ENCODE data around the gene MT1G.

DNA sequence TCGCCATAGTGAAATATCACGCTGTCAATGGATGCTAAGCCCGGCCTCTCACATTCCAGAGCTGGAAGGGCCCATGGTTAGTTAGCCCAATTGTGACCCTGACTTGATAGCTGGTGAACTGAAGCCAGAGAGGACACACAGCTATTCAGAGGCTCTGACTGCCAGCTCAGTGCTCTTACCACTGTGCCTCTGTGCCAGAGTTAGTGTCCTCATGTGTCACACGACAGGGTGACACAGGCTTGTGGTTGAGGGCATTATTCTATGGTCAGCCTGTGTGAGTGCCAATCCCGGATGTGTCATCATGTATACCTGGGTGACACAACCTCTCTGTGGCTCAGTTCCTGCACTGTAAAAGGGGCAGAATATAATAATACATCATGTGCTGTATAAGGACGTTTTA lies 12.0 kb upstream of the MT1G start:
- TF ChIP-seq, protein P1, sequence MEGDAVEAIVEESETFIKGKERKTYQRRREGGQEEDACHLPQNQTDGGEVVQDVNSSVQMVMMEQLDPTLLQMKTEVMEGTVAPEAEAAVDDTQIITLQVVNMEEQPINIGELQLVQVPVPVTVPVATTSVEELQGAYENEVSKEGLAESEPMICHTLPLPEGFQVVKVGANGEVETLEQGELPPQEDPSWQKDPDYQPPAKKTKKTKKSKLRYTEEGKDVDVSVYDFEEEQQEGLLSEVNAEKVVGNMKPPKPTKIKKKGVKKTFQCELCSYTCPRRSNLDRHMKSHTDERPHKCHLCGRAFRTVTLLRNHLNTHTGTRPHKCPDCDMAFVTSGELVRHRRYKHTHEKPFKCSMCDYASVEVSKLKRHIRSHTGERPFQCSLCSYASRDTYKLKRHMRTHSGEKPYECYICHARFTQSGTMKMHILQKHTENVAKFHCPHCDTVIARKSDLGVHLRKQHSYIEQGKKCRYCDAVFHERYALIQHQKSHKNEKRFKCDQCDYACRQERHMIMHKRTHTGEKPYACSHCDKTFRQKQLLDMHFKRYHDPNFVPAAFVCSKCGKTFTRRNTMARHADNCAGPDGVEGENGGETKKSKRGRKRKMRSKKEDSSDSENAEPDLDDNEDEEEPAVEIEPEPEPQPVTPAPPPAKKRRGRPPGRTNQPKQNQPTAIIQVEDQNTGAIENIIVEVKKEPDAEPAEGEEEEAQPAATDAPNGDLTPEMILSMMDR (IDR thresholded peaks at IDR 0.05; ENCODE audit: low read length), result no peak
- no peak for TF ChIP-seq EZH2phosphoT487 (IDR thresholded peaks at IDR 0.05; ENCODE audit: low read length)
